ENCODE results near the gene ARFGAP3. TPM values are rescaled to one million over a fixed set of nuclear protein-coding genes. Genes with fewer than 3 reads are reported as not detected.
A peak's percentile ranks its signal among the peaks of the same experiment; 100 is the strongest.

ARFGAP3 gene
- total and polyA plus RNA-seq, 2 experiments from 2014 or later = 14.8 to 19.1 TPM

- TF ChIP-seq, protein P1, sequence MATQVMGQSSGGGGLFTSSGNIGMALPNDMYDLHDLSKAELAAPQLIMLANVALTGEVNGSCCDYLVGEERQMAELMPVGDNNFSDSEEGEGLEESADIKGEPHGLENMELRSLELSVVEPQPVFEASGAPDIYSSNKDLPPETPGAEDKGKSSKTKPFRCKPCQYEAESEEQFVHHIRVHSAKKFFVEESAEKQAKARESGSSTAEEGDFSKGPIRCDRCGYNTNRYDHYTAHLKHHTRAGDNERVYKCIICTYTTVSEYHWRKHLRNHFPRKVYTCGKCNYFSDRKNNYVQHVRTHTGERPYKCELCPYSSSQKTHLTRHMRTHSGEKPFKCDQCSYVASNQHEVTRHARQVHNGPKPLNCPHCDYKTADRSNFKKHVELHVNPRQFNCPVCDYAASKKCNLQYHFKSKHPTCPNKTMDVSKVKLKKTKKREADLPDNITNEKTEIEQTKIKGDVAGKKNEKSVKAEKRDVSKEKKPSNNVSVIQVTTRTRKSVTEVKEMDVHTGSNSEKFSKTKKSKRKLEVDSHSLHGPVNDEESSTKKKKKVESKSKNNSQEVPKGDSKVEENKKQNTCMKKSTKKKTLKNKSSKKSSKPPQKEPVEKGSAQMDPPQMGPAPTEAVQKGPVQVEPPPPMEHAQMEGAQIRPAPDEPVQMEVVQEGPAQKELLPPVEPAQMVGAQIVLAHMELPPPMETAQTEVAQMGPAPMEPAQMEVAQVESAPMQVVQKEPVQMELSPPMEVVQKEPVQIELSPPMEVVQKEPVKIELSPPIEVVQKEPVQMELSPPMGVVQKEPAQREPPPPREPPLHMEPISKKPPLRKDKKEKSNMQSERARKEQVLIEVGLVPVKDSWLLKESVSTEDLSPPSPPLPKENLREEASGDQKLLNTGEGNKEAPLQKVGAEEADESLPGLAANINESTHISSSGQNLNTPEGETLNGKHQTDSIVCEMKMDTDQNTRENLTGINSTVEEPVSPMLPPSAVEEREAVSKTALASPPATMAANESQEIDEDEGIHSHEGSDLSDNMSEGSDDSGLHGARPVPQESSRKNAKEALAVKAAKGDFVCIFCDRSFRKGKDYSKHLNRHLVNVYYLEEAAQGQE (IDR thresholded peaks at IDR 0.05; ENCODE audit: unreplicated experiment) = no peak
- TF ChIP-seq NANOG (IDR thresholded peaks at IDR 0.05; ENCODE audit: borderline replicate concordance) (no peak), EZH2phosphoT487 (IDR thresholded peaks at IDR 0.05; ENCODE audit: unreplicated experiment) (no peak), ETS1 (IDR thresholded peaks at IDR 0.05) (no peak), ZNF331 (CRISPR knock-in tag; IDR thresholded peaks at IDR 0.05; ENCODE audit: low read depth) (no peak), POLR2AphosphoS5 (IDR thresholded peaks at IDR 0.05; ENCODE audit: low read depth) (no peak)
Measured at GRCh38 chr22:42905702-42906183, 48.7 kb upstream of the ARFGAP3 start (continued).

DNA sequence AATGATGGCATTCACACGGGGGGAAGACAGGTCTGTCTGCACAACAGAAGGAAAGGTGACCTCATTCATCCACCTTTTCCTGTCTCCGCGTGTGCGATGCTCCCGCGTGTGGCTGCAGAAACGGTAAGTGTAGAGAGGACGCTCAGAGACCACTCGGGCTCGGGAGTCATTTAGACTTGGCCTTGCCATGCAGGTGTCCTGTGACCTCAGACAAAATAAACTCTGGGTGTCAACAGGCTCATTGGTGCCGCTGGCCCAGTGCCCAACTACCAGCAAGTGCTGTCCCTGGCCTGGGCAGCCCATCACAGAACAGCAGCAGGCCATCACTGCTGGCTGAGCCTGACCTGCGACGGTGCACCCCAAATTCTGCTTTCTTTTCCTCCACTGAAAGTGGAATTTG is 48.1 kb upstream of the ARFGAP3 start:
- TF ChIP-seq CREB1 (CRISPR knock-in tag; IDR thresholded peaks at IDR 0.05; ENCODE audit: low read depth) (no peak), ZNF114 (CRISPR knock-in tag; IDR thresholded peaks at IDR 0.05) (no peak), ZNF331 (CRISPR knock-in tag; IDR thresholded peaks at IDR 0.05; ENCODE audit: low read depth) (no peak), EZH2 (IDR thresholded peaks at IDR 0.05; ENCODE audit: low read depth, unreplicated experiment) (no peak), NANOG (IDR thresholded peaks at IDR 0.05; ENCODE audit: borderline replicate concordance) (no peak), STAT1 (IDR thresholded peaks at IDR 0.05; ENCODE audit: unreplicated experiment) (no peak)
- TF ChIP-seq, protein P2, sequence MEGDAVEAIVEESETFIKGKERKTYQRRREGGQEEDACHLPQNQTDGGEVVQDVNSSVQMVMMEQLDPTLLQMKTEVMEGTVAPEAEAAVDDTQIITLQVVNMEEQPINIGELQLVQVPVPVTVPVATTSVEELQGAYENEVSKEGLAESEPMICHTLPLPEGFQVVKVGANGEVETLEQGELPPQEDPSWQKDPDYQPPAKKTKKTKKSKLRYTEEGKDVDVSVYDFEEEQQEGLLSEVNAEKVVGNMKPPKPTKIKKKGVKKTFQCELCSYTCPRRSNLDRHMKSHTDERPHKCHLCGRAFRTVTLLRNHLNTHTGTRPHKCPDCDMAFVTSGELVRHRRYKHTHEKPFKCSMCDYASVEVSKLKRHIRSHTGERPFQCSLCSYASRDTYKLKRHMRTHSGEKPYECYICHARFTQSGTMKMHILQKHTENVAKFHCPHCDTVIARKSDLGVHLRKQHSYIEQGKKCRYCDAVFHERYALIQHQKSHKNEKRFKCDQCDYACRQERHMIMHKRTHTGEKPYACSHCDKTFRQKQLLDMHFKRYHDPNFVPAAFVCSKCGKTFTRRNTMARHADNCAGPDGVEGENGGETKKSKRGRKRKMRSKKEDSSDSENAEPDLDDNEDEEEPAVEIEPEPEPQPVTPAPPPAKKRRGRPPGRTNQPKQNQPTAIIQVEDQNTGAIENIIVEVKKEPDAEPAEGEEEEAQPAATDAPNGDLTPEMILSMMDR (conservative IDR thresholded peaks at IDR 0.05; ENCODE audit: low read depth in 2 of 2) = no peak
- peaks cover 3% of the 10 kb centered on the region; the same call in 1 of the 2 replicates for H3K36me3 ChIP-seq (ENCODE audit: insufficient read depth)
- Mint-ChIP-seq H3K9me3 (no peaks in the 10 kb centered on the region), H3K36me3 (ENCODE audit: low read depth) (peaks cover 6% of the 10 kb centered on the region), H3K27ac (no peak overlapping the region), H3K4me1 (peaks cover 25% of the 10 kb centered on the region), H3K4me3 (no peak overlapping the region), H3K27me3 (ENCODE audit: insufficient read depth, low read depth, poor library complexity) (peaks cover 2% of the 10 kb centered on the region)
- no peaks in the 10 kb centered on the region for H3K27me3 ChIP-seq (ENCODE audit: insufficient read depth)
- DNase-seq (ENCODE audit: low spot score) = no peak
- no peak overlapping the region for H2AFZ ChIP-seq
- H3K27ac ChIP-seq (ENCODE audit: low read depth) = 0 out of 2 replicates have a peak overlapping the region, but pooled peaks have one; percentile 59
- H3K4me2 ChIP-seq = no peak overlapping the region
- peaks cover 27% of the 10 kb centered on the region for H4K20me1 ChIP-seq (replicated peaks; ENCODE audit: insufficient read depth)
- H3K4me3 ChIP-seq = no peak overlapping the region
- no peak for ATAC-seq
- H3K79me2 ChIP-seq (replicated peaks; ENCODE audit: insufficient read depth) = peaks cover 44% of the 10 kb centered on the region
- H3F3A ChIP-seq (replicated peaks; ENCODE audit: low read depth) = no peaks in the 10 kb centered on the region
- no peaks in the 10 kb centered on the region for H3K4me1 ChIP-seq (ENCODE audit: insufficient read depth)
- H3K9me2 ChIP-seq (ENCODE audit: insufficient read depth) = no peaks in the 10 kb centered on the region

Data from GM23338 (cell line).